Endodermal cell (in vitro differentiated cells): ENCODE data around the gene TAGLN3. TPM values are rescaled to one million over a fixed set of nuclear protein-coding genes. Genes with fewer than 3 reads are reported as not detected.

Experiments
- DNase-seq: peaks from one replicate; pipeline ENCODE4 v3.0.0-alpha.2; 2017
- H3K27ac ChIP-seq: 2 replicates; pipeline ENCODE4 v1.5.1; 2013; ENCODE audit warnings: mild to moderate bottlenecking, low read depth, low read length, moderate library complexity
- H3K27me3 ChIP-seq: 2 replicates; pipeline ENCODE4 v1.6.1; 2013; ENCODE audit warnings: mild to moderate bottlenecking, low read length, moderate library complexity; ENCODE audit not compliant: insufficient read depth, control insufficient read depth, poor library complexity, severe bottlenecking
- H3K36me3 ChIP-seq: 2 replicates; pipeline ENCODE4 v1.7.0; 2013; ENCODE audit warnings: mild to moderate bottlenecking, low read length, moderate library complexity; ENCODE audit not compliant: control insufficient read depth, insufficient read depth
- H3K4me1 ChIP-seq: one replicate; pipeline ENCODE4 v1.7.0; 2013; ENCODE audit warnings: low read length; ENCODE audit not compliant: control insufficient read depth, insufficient read depth
- H3K4me3 ChIP-seq: 2 replicates; pipeline ENCODE4 v1.5.1; 2013; ENCODE audit warnings: mild to moderate bottlenecking, low read length, moderate library complexity
- H3K9ac ChIP-seq: 2 replicates; pipeline ENCODE4 v1.6.1; 2013; ENCODE audit warnings: mild to moderate bottlenecking, low read length, moderate library complexity; ENCODE audit not compliant: poor library complexity, severe bottlenecking; ENCODE audit errors: extremely low read depth
- H3K9me3 ChIP-seq: 2 replicates; pipeline ENCODE4 v1.6.1; 2013; ENCODE audit warnings: mild to moderate bottlenecking, low read length, moderate library complexity; ENCODE audit not compliant: control insufficient read depth
- H3K27ac Mint-ChIP-seq: 2 replicates; pipeline ENCODE4 v1.8.0; 2020; ENCODE audit warnings: mixed read lengths
- H3K27me3 Mint-ChIP-seq: 2 replicates; pipeline ENCODE4 v1.8.0; 2021; ENCODE audit warnings: mild to moderate bottlenecking, mixed read lengths; ENCODE audit not compliant: insufficient read depth
- H3K36me3 Mint-ChIP-seq: 2 replicates; pipeline ENCODE4 v1.8.0; 2020; ENCODE audit warnings: low read depth, mixed read lengths
- H3K4me1 Mint-ChIP-seq: 2 replicates; pipeline ENCODE4 v1.8.0; 2020; ENCODE audit warnings: mixed read lengths
- H3K4me3 Mint-ChIP-seq: 2 replicates; pipeline ENCODE4 v1.8.0; 2020; ENCODE audit warnings: mild to moderate bottlenecking, moderate library complexity, mixed read lengths
- H3K9me3 Mint-ChIP-seq: 2 replicates; pipeline ENCODE4 v1.8.0; 2020; ENCODE audit warnings: mild to moderate bottlenecking, mixed read lengths
- CTCF ChIP-seq: fragments of 200-600 bp; sonication (generic); conservative IDR thresholded peaks from 2 replicates; pipeline ENCODE4 v1.5.0; 2021; ENCODE audit warnings: antibody characterized with exemption, mild to moderate bottlenecking
- WGBS, 2 experiments: methylation state at CpG; one replicate each; pipeline versions ENCODE4 v1.1.5 to v1.1.7; 2013; ENCODE audit warnings: missing lambda C conversion rate in 2 of 2, mixed read lengths in 1 of 2; ENCODE audit not compliant: insufficient coverage in 1 of 2, insufficient read length in 1 of 2; 5-methylcytosine and 5-hydroxymethylcytosine counted together
- total RNA-seq, 2 donors: library from RNA; stranded (reverse); fragmentation: NEBNext Ultra II Directional in 1 of 2; extraction: Animal tissue kit (Norgen Biotek cat#: 25700) in 1 of 2; gene quantifications; 2 replicates in 1 of 2; 3 replicates in 1 of 2; pipeline ENCODE4 v1.2.1, GENCODE V29; 2021

The TAGLN3 gene
- total RNA-seq, 2 donors from 2014 or later, result 1.4 to 3.7 TPM

- no peak overlapping the region for H3K27ac ChIP-seq
- no peaks in the 10 kb centered on the region for H3K36me3 ChIP-seq
- H3K9me3 ChIP-seq, result no peaks in the 10 kb centered on the region
- no peak overlapping the region for H3K4me3 ChIP-seq
- no peak for TF ChIP-seq CTCF
- Mint-ChIP-seq H3K27ac (no peak overlapping the region), H3K9me3 (no peaks in the 10 kb centered on the region), H3K27me3 (peaks cover 12% of the 10 kb centered on the region), H3K4me1 (peaks cover 15% of the 10 kb centered on the region), H3K4me3 (no peak overlapping the region), H3K36me3 (no peaks in the 10 kb centered on the region)
- H3K27me3 ChIP-seq, result no peaks in the 10 kb centered on the region
- no peak overlapping the region for H3K9ac ChIP-seq
- 89% methylated on average over 4 of the region's 4 CpGs for WGBS, 2 experiments
- peaks cover 3% of the 10 kb centered on the region for H3K4me1 ChIP-seq
- no peak for DNase-seq
These were observed 6.5 kb downstream of the TAGLN3 start for GRCh38 chr3:112005091-112005672.

GRCh38 chr3:112007633-112008032 lies 8.9 kb downstream of the TAGLN3 start:
- Histone ChIP-seq H3K4me3 (no peak overlapping the region), H3K27ac (no peak overlapping the region), H3K9me3 (no peaks in the 10 kb centered on the region), H3K27me3 (no peaks in the 10 kb centered on the region), H3K36me3 (no peaks in the 10 kb centered on the region), H3K9ac (no peak overlapping the region), H3K4me1 (no peaks in the 10 kb centered on the region)
- WGBS, 2 experiments, result no CpG with 5 or more reads among the region's 1 CpG
- Mint-ChIP-seq H3K4me1 (peaks cover 9% of the 10 kb centered on the region), H3K9me3 (no peaks in the 10 kb centered on the region), H3K27me3 (peaks cover 6% of the 10 kb centered on the region), H3K27ac (no peak overlapping the region), H3K4me3 (no peak overlapping the region), H3K36me3 (no peaks in the 10 kb centered on the region)
- no peak for TF ChIP-seq CTCF
- no peak for DNase-seq

- Mint-ChIP-seq H3K9me3 (no peaks in the 10 kb centered on the region), H3K27ac (no peak overlapping the region), H3K4me3 (no peak overlapping the region), H3K4me1 (peaks cover 9% of the 10 kb centered on the region), H3K36me3 (no peaks in the 10 kb centered on the region), H3K27me3 (no peaks in the 10 kb centered on the region)
- no peak for DNase-seq
- Histone ChIP-seq H3K27ac (no peak overlapping the region), H3K4me1 (no peaks in the 10 kb centered on the region), H3K27me3 (no peaks in the 10 kb centered on the region), H3K4me3 (no peak overlapping the region), H3K36me3 (no peaks in the 10 kb centered on the region), H3K9me3 (no peaks in the 10 kb centered on the region), H3K9ac (no peak overlapping the region)
- no peak for TF ChIP-seq CTCF
- WGBS, 2 experiments, result 70% methylated on average over 1 of the region's 2 CpGs; no CpG with 5 or more reads in 1 of the 2 experiments
These were observed 10.9 kb downstream of the TAGLN3 start for GRCh38 chr3:112009670-112010069.
